IPS-15b (cell line): ENCODE data around the gene KLHDC9.

ENCODE experiments used
- H3K27me3 ChIP-seq: one replicate; pipeline ENCODE4 v1.6.1; 2013; ENCODE audit warnings: low read length; ENCODE audit not compliant: control insufficient read depth, insufficient read depth
- H3K36me3 ChIP-seq: one replicate; pipeline ENCODE4 v1.6.1; 2013; ENCODE audit warnings: low read length; ENCODE audit not compliant: control insufficient read depth, insufficient read depth
- H3K4me1 ChIP-seq: one replicate; pipeline ENCODE4 v1.6.1; 2013; ENCODE audit warnings: mild to moderate bottlenecking, low read length; ENCODE audit not compliant: control insufficient read depth, insufficient read depth
- H3K4me3 ChIP-seq: one replicate; pipeline ENCODE4 v1.5.1; 2013; ENCODE audit warnings: low read depth, low read length
- H3K9ac ChIP-seq: one replicate; pipeline ENCODE4 v1.6.1; 2013; ENCODE audit warnings: low read depth, mild to moderate bottlenecking, low read length
- H3K9me3 ChIP-seq: one replicate; pipeline ENCODE4 v1.6.1; 2013; ENCODE audit warnings: mild to moderate bottlenecking, low read length; ENCODE audit not compliant: control insufficient read depth, insufficient read depth

The KLHDC9 gene

DNA sequence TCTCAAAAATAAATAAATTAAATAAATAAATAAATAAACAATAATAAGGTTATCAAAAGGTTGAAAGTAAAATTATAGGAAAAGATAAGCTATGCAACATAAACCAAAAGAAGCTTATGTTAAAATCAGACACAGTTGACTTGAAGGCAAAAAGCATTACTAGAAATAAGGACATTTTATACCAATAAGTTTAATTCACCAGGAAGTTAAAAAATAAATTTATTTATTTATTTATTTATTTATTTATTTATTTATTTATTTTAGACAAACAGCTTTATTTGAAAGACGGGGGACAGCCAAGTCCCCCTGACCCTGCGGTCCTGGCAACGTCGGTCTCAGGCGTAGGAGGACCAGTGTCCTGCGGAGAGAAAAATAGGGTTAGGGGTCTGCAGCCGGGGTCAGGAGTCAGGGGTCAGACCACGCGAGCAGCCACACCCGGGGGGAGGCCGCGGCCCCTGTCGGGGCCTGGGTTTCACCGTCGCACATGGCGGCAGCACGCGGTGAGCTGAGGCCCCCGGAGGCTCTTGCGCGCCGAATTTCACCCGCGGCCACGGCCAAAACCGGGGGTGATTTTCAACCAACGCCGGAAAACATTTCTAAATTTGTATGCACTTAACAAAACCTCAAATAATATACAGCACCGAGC is 42.7 kb downstream of the KLHDC9 start:
- Histone ChIP-seq H3K9ac (no peak overlapping the region), H3K9me3 (no peaks in the 10 kb centered on the region), H3K4me3 (no peak overlapping the region), H3K27me3 (no peaks in the 10 kb centered on the region), H3K36me3 (no peaks in the 10 kb centered on the region), H3K4me1 (no peaks in the 10 kb centered on the region)

DNA sequence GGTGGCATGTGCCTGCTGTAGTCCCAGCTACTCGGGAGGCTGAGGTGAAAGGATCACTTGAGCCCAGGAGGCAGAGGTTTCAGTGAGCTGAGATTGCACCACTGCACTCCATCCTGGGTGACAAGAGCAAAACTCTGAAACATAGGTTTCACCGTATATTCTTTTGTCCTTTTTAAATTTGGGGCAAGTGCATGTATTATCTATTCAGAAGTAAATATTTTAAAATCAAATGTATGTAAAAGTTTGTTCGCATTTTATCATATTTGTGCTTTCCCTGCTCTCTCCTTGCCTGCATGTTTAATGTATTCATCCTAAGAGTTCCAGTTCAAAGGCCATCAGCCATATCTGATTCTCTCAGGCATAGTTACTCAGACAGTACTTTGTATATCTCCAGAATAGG is 47.7 kb downstream of the KLHDC9 start:
- Histone ChIP-seq H3K9me3 (no peaks in the 10 kb centered on the region), H3K36me3 (no peaks in the 10 kb centered on the region), H3K9ac (no peak overlapping the region), H3K27me3 (no peaks in the 10 kb centered on the region), H3K4me1 (no peaks in the 10 kb centered on the region), H3K4me3 (no peak overlapping the region)
